AG04449 (cell line): ENCODE results near the gene SMAD3.

ENCODE experiments used
- CTCF ChIA-PET: fragments of 350-600 bp; formaldehyde crosslinking; extraction: SDS; loops from one replicate; lab custom pipeline; 2021; ENCODE audit warnings: antibody characterized with exemption; lab: Yijun Ruan, JAX
- POLR2A ChIA-PET: fragments of 400-600, 350-600 bp; formaldehyde crosslinking; extraction: SDS; loops from one replicate; lab custom pipeline; 2020; ENCODE audit warnings: antibody characterized with exemption, inconsistent platforms; lab: Yijun Ruan, JAX
- DNase-seq: peaks from one replicate; pipeline ENCODE4 v3.0.0-alpha.2; 2010; ENCODE audit warnings: low read depth, low spot score
- H3K4me3 ChIP-seq: 2 replicates; pipeline ENCODE4 v1.5.1; 2011; ENCODE audit warnings: low read depth, mild to moderate bottlenecking, control low read depth, low read length
- CTCF ChIP-seq: IDR thresholded peaks from one replicate; pipeline ENCODE4 v1.5.1; 2011; ENCODE audit warnings: mild to moderate bottlenecking, moderate library complexity, low read length, control low read depth, inconsistent platforms; ENCODE audit not compliant: insufficient read depth; ENCODE audit errors: missing control alignments

The SMAD3 gene

GRCh38 chr15:67106764-67107013, 41.3 kb downstream of the SMAD3 start:
- H3K4me3 ChIP-seq, result no peak overlapping the region
- no peak for TF ChIP-seq CTCF
- DNase-seq, result no peak
- ChIA-PET CTCF (interaction anchor here (0.9 to 1.2 kb wide), 4 partner anchors 32 to 327 kb away, joined by 3 to 6 read pairs (median 4); no protein-coding TSS in a partner anchor), POLR2A (interaction anchor here (0.8 to 1.4 kb wide), 6 partner anchors 10 to 93 kb away, joined by 3 to 6 read pairs (median 4); no protein-coding TSS in a partner anchor)

GRCh38 chr15:67107014-67107812, 41.8 kb downstream of the SMAD3 start:
- ChIA-PET POLR2A (interaction anchor here (0.7 to 1.4 kb wide), 8 partner anchors 11 to 1332 kb away, joined by 3 to 6 read pairs (median 4); no protein-coding TSS in a partner anchor), CTCF (interaction anchor here (0.9 to 1.2 kb wide), 4 partner anchors 31 to 326 kb away, joined by 3 to 6 read pairs (median 4); no protein-coding TSS in a partner anchor)
- TF ChIP-seq CTCF, result no peak
- peak; percentile 98 for DNase-seq
- H3K4me3 ChIP-seq, result no peak overlapping the region

GRCh38 chr15:67108122-67108961, 42.9 kb downstream of the SMAD3 start:
- POLR2A ChIA-PET, result no interaction called here
- no peak overlapping the region for H3K4me3 ChIP-seq
- TF ChIP-seq CTCF, result no peak
- DNase-seq, result no peak
- CTCF ChIA-PET, result no interaction called here

- ChIA-PET CTCF (interaction anchor here (0.9 to 1.0 kb wide), 2 partner anchors 14 to 163 kb away, joined by 3 to 4 read pairs; no protein-coding TSS in a partner anchor), POLR2A (interaction anchor here (0.6 to 1.2 kb wide), 7 partner anchors 11 to 97 kb away, joined by 3 to 4 read pairs (median 3); partner anchors contain the start of gene SMAD3)
- no peak for TF ChIP-seq CTCF
- H3K4me3 ChIP-seq, result no peak overlapping the region
- peak; percentile 99 for DNase-seq
Measured at GRCh38 chr15:67109141-67110034, 44.0 kb downstream of the SMAD3 start.

- ChIA-PET CTCF (interaction anchor here (0.9 to 1.0 kb wide), 3 partner anchors 12 to 38 kb away, joined by 3 read pairs; no protein-coding TSS in a partner anchor), POLR2A (no interaction called here)
- no peak overlapping the region for H3K4me3 ChIP-seq
- no peak for TF ChIP-seq CTCF
- no peak for DNase-seq
Measured at GRCh38 chr15:67110361-67110781, 45.0 kb downstream of the SMAD3 start.
